IPS DF 19.7 (cell line): ENCODE results near the gene VPS35.

Experiments
- DNase-seq: peaks from one replicate; pipeline ENCODE4 v3.0.0-alpha.2; 2013; ENCODE audit warnings: low read depth, low spot score

VPS35 gene

GRCh38 chr16:46688654-46689364 is at the start of gene VPS35:
Gene VPS35 (minus strand): TSS chr16:46689178. CDS start chr16:46689133, 45 bp downstream.
- DNase-seq, result peak; percentile 84

GRCh38 chr16:46737621-46738214 is 48.7 kb upstream of the VPS35 start:
- DNase-seq, result no peak

GRCh38 chr16:46736695-46737094 is 47.7 kb upstream of the VPS35 start:
- no peak for DNase-seq

GRCh38 chr16:46733319-46733830 is 44.4 kb upstream of the VPS35 start:
- DNase-seq, result no peak

GRCh38 chr16:46732561-46732960 is 43.6 kb upstream of the VPS35 start:
- DNase-seq, result no peak

GRCh38 chr16:46731691-46732555 is 42.9 kb upstream of the VPS35 start:
- DNase-seq, result no peak

GRCh38 chr16:46730801-46731690 is 42.1 kb upstream of the VPS35 start:
- DNase-seq, result no peak

GRCh38 chr16:46730126-46730525 is 41.1 kb upstream of the VPS35 start:
- no peak for DNase-seq

GRCh38 chr16:46729326-46729995 is 40.5 kb upstream of the VPS35 start:
- no peak for DNase-seq

- no peak for DNase-seq
These were observed 39.8 kb upstream of the VPS35 start for GRCh38 chr16:46728806-46729205.

GRCh38 chr16:46727630-46728029 is 38.7 kb upstream of the VPS35 start:
- no peak for DNase-seq

- DNase-seq, result no peak
These were observed 38.2 kb upstream of the VPS35 start for GRCh38 chr16:46727184-46727583.

GRCh38 chr16:46721885-46722284 is 32.9 kb upstream of the VPS35 start:
- DNase-seq, result no peak

- no peak for DNase-seq
These were observed 31.6 kb upstream of the VPS35 start for GRCh38 chr16:46720619-46721018.

- no peak for DNase-seq
These were observed 30.6 kb upstream of the VPS35 start for GRCh38 chr16:46719528-46719927.

GRCh38 chr16:46718214-46718613 is 29.2 kb upstream of the VPS35 start:
- DNase-seq, result no peak

- DNase-seq, result no peak
These were observed 28.7 kb upstream of the VPS35 start for GRCh38 chr16:46717692-46718091.

GRCh38 chr16:46715769-46716305 is 26.9 kb upstream of the VPS35 start:
- DNase-seq, result no peak

GRCh38 chr16:46714797-46715591 is 26.0 kb upstream of the VPS35 start:
- no peak for DNase-seq

GRCh38 chr16:46713634-46714033 is 24.7 kb upstream of the VPS35 start:
- DNase-seq, result no peak
